Peyer's patch (tissue), 4 donors: ENCODE measurements around the gene IFT20.

Source experiments
- CTCF ChIP-seq, 6 experiments: fragments of 450-650 bp in 4 of 6; fragments of 200-600 bp in 2 of 6; sonication (generic) in 1 of 6; IDR thresholded peaks; one replicate each; pipeline ENCODE4 v1.5.1; 2017 to 2019; ENCODE audit warnings: antibody characterized with exemption in 6 of 6, mild to moderate bottlenecking in 3 of 6, moderate library complexity in 1 of 6
- POLR2A ChIP-seq, 2 donors: fragments of 450-650 bp; IDR thresholded peaks; one replicate each; pipeline ENCODE4 v1.5.1; 2017; ENCODE audit warnings: antibody characterized with exemption in 2 of 2, mild to moderate bottlenecking in 2 of 2, moderate library complexity in 2 of 2

- TF ChIP-seq POLR2A (IDR thresholded peaks at IDR 0.05): no peak
- TF ChIP-seq CTCF (IDR thresholded peaks at IDR 0.05): no peak
Observed at GRCh38 chr17:28320215-28321061, 14.8 kb downstream of the IFT20 start.
